Breast epithelium (tissue), 3 donors: ENCODE data around the gene SLC30A7.

Experiments
- CTCF ChIP-seq, 3 donors: fragments of 450-650 bp; IDR thresholded peaks; one replicate each; pipeline ENCODE4 v1.5.1; 2016 to 2017; ENCODE audit warnings: antibody characterized with exemption in 3 of 3, mild to moderate bottlenecking in 3 of 3, moderate library complexity in 3 of 3
- POLR2AphosphoS5 ChIP-seq, 3 donors: sonication (generic); formaldehyde crosslinking; IDR thresholded peaks; one replicate each; pipeline ENCODE4 v1.6.1; 2017; ENCODE audit warnings: antibody characterized with exemption in 3 of 3

- no peak for TF ChIP-seq CTCF (IDR thresholded peaks at IDR 0.05)
- TF ChIP-seq POLR2AphosphoS5 (IDR thresholded peaks at IDR 0.05) = no peak
These were observed 40.5 kb downstream of the SLC30A7 start for GRCh38 chr1:100936194-100936967.
